SK-N-SH treated with all-trans-retinoic acid at 6 μM for 48 hours (cell line): ENCODE measurements around the gene ANKRD23.
"Not testable (repeated sequence)": the region's sequence is repeated elsewhere in the genome, so short reads cannot be mapped to it uniquely, and the experiment has no call there.

ENCODE experiments used
- ARNTL ChIP-seq: fragments of 450-650 bp; formaldehyde crosslinking; IDR thresholded peaks from 2 replicates; pipeline ENCODE4 v1.5.0; 2020; ENCODE audit warnings: low read depth, mild to moderate bottlenecking, moderate library complexity, borderline replicate concordance
- ESRRG ChIP-seq: fragments of 250-450 bp; sonication (Bioruptor Pico); IDR thresholded peaks from 2 replicates; pipeline ENCODE4 v1.6.1; 2021; ENCODE audit warnings: mild to moderate bottlenecking
- GLIS3 ChIP-seq: fragments of 250-450 bp; sonication (Bioruptor Pico); IDR thresholded peaks from 2 replicates; pipeline ENCODE4 v1.5.0; 2020; ENCODE audit warnings: mild to moderate bottlenecking, moderate library complexity
- ISL1 ChIP-seq: fragments of 250-450 bp; sonication (Bioruptor Pico); IDR thresholded peaks from 2 replicates; pipeline ENCODE4 v2.1.2; 2022; ENCODE audit warnings: mild to moderate bottlenecking, moderate library complexity
- OSR1 ChIP-seq: fragments of 250-450 bp; sonication (Bioruptor Pico); IDR thresholded peaks from 2 replicates; pipeline ENCODE4 v1.8.0; 2022; ENCODE audit warnings: moderate library complexity, mild to moderate bottlenecking, inconsistent platforms
- RARB ChIP-seq: fragments of 250-450 bp; sonication (Bioruptor Pico); IDR thresholded peaks from 2 replicates; pipeline ENCODE4 v1.8.0; 2021; ENCODE audit warnings: mild to moderate bottlenecking, moderate library complexity
- TCF4 ChIP-seq: fragments of 250-450 bp; sonication (Bioruptor Pico); IDR thresholded peaks from 2 replicates; pipeline ENCODE4 v1.8.0; 2021; ENCODE audit warnings: mild to moderate bottlenecking, moderate library complexity, borderline replicate concordance
- TOX ChIP-seq: fragments of 250-450 bp; sonication (Bioruptor Pico); IDR thresholded peaks from 2 replicates; pipeline ENCODE4 v1.8.0; 2021; ENCODE audit warnings: mild to moderate bottlenecking, moderate library complexity, borderline replicate concordance
- ZNF565 ChIP-seq: fragments of 450-650 bp; formaldehyde crosslinking; conservative IDR thresholded peaks from 2 replicates; pipeline ENCODE4 v1.5.0; 2020; ENCODE audit warnings: low read depth, mild to moderate bottlenecking, moderate library complexity
- ZNF8 ChIP-seq: fragments of 450-650 bp; formaldehyde crosslinking; IDR thresholded peaks from 2 replicates; pipeline ENCODE4 v1.5.0; 2020; ENCODE audit warnings: mild to moderate bottlenecking, moderate library complexity
- TF ChIP-seq, protein P1 (sequence below): fragments of 250-450 bp; sonication (Bioruptor Pico); IDR thresholded peaks from 2 replicates; pipeline ENCODE4 v1.5.0; 2020; ENCODE audit warnings: mild to moderate bottlenecking, moderate library complexity

DNA sequence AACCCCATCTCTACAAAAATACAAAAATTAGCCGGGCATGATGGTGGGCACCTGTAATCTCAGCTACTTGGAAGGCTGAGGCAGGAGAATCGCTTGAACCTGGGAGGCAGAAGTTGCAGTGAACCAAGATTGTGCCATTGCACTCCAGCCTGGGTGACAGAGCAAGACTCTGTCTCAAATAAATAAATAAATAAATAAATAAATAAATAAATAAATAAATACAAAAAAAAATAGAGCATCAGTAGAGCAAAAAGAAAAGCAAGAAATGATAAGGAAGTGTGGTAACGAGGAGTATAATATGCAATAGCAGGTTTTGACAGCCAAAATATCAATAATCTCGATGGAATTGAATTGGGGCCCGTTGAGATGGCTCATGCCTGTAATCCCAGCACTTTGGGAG, 45.7 kb upstream of the ANKRD23 start:
- TF ChIP-seq ZNF565 (CRISPR knock-in tag); TCF4 (CRISPR knock-in tag); GLIS3 (CRISPR knock-in tag); ISL1 (CRISPR knock-in tag); OSR1 (CRISPR knock-in tag); ESRRG (CRISPR knock-in tag); ZNF8; ARNTL (CRISPR knock-in tag); TOX; RARB: not testable (repeated sequence)
- TF ChIP-seq, protein P1, sequence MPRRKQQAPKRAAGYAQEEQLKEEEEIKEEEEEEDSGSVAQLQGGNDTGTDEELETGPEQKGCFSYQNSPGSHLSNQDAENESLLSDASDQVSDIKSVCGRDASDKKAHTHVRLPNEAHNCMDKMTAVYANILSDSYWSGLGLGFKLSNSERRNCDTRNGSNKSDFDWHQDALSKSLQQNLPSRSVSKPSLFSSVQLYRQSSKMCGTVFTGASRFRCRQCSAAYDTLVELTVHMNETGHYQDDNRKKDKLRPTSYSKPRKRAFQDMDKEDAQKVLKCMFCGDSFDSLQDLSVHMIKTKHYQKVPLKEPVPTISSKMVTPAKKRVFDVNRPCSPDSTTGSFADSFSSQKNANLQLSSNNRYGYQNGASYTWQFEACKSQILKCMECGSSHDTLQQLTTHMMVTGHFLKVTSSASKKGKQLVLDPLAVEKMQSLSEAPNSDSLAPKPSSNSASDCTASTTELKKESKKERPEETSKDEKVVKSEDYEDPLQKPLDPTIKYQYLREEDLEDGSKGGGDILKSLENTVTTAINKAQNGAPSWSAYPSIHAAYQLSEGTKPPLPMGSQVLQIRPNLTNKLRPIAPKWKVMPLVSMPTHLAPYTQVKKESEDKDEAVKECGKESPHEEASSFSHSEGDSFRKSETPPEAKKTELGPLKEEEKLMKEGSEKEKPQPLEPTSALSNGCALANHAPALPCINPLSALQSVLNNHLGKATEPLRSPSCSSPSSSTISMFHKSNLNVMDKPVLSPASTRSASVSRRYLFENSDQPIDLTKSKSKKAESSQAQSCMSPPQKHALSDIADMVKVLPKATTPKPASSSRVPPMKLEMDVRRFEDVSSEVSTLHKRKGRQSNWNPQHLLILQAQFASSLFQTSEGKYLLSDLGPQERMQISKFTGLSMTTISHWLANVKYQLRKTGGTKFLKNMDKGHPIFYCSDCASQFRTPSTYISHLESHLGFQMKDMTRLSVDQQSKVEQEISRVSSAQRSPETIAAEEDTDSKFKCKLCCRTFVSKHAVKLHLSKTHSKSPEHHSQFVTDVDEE (CRISPR knock-in tag): not testable (repeated sequence)
